ENCODE results near the gene RING1. TPM values are rescaled to one million over a fixed set of nuclear protein-coding genes. Genes with fewer than 3 reads are reported as not detected.
A peak's percentile ranks its signal among the peaks of the same experiment; 100 is the strongest.

The RING1 gene
- total and polyA plus RNA-seq, 10 of the 15 experiments (the other 5 are each of a cell fraction or from before 2014, with no cell fraction given) = 2.0 to 27.2 (median 15.8) TPM

DNA sequence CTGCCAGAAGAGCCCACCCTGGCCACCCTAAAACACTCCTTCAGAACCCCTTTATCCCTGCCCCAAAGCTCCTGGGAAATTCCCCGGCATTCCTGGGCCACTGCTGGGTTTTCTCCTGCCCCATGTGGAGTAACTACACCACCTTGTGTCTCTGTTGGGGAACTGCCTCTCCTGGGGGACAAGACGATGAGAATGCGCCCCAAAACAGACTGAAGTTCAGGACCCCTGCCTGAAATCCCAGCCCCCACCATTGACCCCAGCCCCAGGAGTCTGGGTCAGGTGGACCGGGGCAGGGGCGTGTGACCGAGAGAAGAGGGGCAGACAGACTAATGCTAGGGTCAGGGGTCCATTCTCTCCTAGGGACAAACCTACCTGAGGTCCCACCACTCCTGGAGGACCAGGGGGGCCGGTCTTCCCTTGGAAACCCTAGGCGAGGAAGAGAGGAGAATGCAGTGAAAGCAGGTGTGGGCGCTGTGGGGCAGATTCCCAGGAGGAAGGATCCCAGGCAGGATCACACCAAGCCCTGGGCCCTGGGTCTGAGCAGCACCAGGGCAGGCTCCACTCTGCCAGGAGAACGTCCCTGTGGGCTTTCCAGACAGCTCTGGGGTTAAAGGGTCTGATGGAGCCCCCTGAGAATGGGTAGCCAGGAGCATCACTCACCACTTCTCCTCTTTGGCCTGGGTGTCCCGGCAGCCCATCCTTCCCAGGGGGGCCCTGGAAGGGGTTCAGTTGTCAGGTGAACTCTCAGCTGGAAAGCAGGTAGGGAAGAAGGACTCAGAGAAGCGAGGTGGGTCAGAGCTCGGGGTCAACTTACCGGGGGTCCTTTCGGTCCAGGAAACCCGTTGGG lies 35.4 kb upstream of the RING1 start (continued):
- TF ChIP-seq RB1 (IDR thresholded peaks at IDR 0.05; ENCODE audit: borderline replicate concordance) = peak; percentile 17; the same call in 1 of the 2 replicates
- no peak for TF ChIP-seq ZBED1 (IDR thresholded peaks at IDR 0.05; ENCODE audit: borderline replicate concordance)
- peak; percentile 96 for TF ChIP-seq RAD21 (IDR thresholded peaks at IDR 0.05; ENCODE audit: insufficient read depth, low read depth, low read length)
- TF ChIP-seq PAX5 (IDR thresholded peaks at IDR 0.05; ENCODE audit: borderline replicate concordance, low read depth, low read length) = no peak
- TF ChIP-seq YY1 (IDR thresholded peaks at IDR 0.05; ENCODE audit: low read depth, low read length) = 0 out of 2 replicates have a peak, but pooled peaks have one; percentile 28
- no peak for TF ChIP-seq NRF1 (conservative IDR thresholded peaks at IDR 0.05; ENCODE audit: low read depth, low read length)
- TF ChIP-seq SUZ12 (IDR thresholded peaks at IDR 0.05; ENCODE audit: unreplicated experiment) = no peak
- peak; percentile 54; the same call in 1 of the 2 replicates for TF ChIP-seq EED (IDR thresholded peaks at IDR 0.05; ENCODE audit: low read depth)
- no peak for TF ChIP-seq WRNIP1 (IDR thresholded peaks at IDR 0.05; ENCODE audit: borderline replicate concordance, low read depth, low read length)
- TF ChIP-seq TCF3 (IDR thresholded peaks at IDR 0.05; ENCODE audit: borderline replicate concordance, insufficient read depth, low read depth, low read length) = no peak
- TF ChIP-seq NR2F1 (conservative IDR thresholded peaks at IDR 0.05) = peak; percentile 42; the same call in 1 of the 2 replicates
- TF ChIP-seq JUND (IDR thresholded peaks at IDR 0.05; ENCODE audit: low read depth, low read length) = no peak
- no peak for TF ChIP-seq PAX8 (IDR thresholded peaks at IDR 0.05)
- no peak for TF ChIP-seq FOXM1 (IDR thresholded peaks at IDR 0.05; ENCODE audit: low read depth, low read length)
- TF ChIP-seq SMC3 (IDR thresholded peaks at IDR 0.05; ENCODE audit: borderline replicate concordance, low read length) = peak; percentile 88
- peak; percentile 68 to 74 for TF ChIP-seq IKZF2 (IDR thresholded peaks at IDR 0.05)
- 0 out of 2 replicates have a peak, but pooled peaks have one; percentile 45 for TF ChIP-seq MXI1 (IDR thresholded peaks at IDR 0.05; ENCODE audit: low read depth, low read length)
- TF ChIP-seq, protein P1, sequence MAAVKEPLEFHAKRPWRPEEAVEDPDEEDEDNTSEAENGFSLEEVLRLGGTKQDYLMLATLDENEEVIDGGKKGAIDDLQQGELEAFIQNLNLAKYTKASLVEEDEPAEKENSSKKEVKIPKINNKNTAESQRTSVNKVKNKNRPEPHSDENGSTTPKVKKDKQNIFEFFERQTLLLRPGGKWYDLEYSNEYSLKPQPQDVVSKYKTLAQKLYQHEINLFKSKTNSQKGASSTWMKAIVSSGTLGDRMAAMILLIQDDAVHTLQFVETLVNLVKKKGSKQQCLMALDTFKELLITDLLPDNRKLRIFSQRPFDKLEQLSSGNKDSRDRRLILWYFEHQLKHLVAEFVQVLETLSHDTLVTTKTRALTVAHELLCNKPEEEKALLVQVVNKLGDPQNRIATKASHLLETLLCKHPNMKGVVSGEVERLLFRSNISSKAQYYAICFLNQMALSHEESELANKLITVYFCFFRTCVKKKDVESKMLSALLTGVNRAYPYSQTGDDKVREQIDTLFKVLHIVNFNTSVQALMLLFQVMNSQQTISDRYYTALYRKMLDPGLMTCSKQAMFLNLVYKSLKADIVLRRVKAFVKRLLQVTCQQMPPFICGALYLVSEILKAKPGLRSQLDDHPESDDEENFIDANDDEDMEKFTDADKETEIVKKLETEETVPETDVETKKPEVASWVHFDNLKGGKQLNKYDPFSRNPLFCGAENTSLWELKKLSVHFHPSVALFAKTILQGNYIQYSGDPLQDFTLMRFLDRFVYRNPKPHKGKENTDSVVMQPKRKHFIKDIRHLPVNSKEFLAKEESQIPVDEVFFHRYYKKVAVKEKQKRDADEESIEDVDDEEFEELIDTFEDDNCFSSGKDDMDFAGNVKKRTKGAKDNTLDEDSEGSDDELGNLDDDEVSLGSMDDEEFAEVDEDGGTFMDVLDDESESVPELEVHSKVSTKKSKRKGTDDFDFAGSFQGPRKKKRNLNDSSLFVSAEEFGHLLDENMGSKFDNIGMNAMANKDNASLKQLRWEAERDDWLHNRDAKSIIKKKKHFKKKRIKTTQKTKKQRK (IDR thresholded peaks at IDR 0.05; ENCODE audit: low read depth, low read length) = no peak
- TF ChIP-seq, protein P2, sequence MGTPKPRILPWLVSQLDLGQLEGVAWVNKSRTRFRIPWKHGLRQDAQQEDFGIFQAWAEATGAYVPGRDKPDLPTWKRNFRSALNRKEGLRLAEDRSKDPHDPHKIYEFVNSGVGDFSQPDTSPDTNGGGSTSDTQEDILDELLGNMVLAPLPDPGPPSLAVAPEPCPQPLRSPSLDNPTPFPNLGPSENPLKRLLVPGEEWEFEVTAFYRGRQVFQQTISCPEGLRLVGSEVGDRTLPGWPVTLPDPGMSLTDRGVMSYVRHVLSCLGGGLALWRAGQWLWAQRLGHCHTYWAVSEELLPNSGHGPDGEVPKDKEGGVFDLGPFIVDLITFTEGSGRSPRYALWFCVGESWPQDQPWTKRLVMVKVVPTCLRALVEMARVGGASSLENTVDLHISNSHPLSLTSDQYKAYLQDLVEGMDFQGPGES (IDR thresholded peaks at IDR 0.05) = no peak
- TF ChIP-seq, protein P3, sequence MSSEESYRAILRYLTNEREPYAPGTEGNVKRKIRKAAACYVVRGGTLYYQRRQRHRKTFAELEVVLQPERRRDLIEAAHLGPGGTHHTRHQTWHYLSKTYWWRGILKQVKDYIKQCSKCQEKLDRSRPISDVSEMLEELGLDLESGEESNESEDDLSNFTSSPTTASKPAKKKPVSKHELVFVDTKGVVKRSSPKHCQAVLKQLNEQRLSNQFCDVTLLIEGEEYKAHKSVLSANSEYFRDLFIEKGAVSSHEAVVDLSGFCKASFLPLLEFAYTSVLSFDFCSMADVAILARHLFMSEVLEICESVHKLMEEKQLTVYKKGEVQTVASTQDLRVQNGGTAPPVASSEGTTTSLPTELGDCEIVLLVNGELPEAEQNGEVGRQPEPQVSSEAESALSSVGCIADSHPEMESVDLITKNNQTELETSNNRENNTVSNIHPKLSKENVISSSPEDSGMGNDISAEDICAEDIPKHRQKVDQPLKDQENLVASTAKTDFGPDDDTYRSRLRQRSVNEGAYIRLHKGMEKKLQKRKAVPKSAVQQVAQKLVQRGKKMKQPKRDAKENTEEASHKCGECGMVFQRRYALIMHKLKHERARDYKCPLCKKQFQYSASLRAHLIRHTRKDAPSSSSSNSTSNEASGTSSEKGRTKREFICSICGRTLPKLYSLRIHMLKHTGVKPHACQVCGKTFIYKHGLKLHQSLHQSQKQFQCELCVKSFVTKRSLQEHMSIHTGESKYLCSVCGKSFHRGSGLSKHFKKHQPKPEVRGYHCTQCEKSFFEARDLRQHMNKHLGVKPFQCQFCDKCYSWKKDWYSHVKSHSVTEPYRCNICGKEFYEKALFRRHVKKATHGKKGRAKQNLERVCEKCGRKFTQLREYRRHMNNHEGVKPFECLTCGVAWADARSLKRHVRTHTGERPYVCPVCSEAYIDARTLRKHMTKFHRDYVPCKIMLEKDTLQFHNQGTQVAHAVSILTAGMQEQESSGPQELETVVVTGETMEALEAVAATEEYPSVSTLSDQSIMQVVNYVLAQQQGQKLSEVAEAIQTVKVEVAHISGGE (CRISPR knock-in tag; IDR thresholded peaks at IDR 0.05) = no peak
- no peak for TF ChIP-seq NR2C2 (IDR thresholded peaks at IDR 0.05; ENCODE audit: borderline replicate concordance, control insufficient read depth, insufficient read length, low read depth)
- TF ChIP-seq SREBF2 (IDR thresholded peaks at IDR 0.05; ENCODE audit: low read length) = no peak
